ENCODE data around the gene SH3BGR. TPM values are rescaled to one million over a fixed set of nuclear protein-coding genes. Genes with fewer than 3 reads are reported as not detected.

The SH3BGR gene
- total RNA-seq, 6 experiments from 2014 or later, result 1.4 to 3.7 (median 2.3) TPM

- Mint-ChIP-seq H3K27ac (no peak overlapping the region), H3K27me3 (ENCODE audit: insufficient read depth) (peaks cover 4% of the 10 kb centered on the region), H3K36me3 (ENCODE audit: low read depth) (no peaks in the 10 kb centered on the region), H3K9me3 (no peaks in the 10 kb centered on the region), H3K4me3 (no peak overlapping the region), H3K4me1 (ENCODE audit: low read depth) (no peaks in the 10 kb centered on the region)
- TF ChIP-seq CTCF (IDR thresholded peaks at IDR 0.05), result no peak
- no peak for DNase-seq
Measured at GRCh38 chr21:39461419-39461818, 9.6 kb downstream of the SH3BGR start.

- Mint-ChIP-seq H3K36me3 (ENCODE audit: low read depth) (no peaks in the 10 kb centered on the region), H3K4me3 (no peak overlapping the region), H3K27ac (no peak overlapping the region), H3K9me3 (no peaks in the 10 kb centered on the region), H3K27me3 (ENCODE audit: insufficient read depth) (peaks cover 4% of the 10 kb centered on the region), H3K4me1 (ENCODE audit: low read depth) (no peaks in the 10 kb centered on the region)
- no peak for DNase-seq
- TF ChIP-seq CTCF (IDR thresholded peaks at IDR 0.05), result no peak
Measured at GRCh38 chr21:39463308-39463707, 11.5 kb downstream of the SH3BGR start.

- H3K27ac Mint-ChIP-seq, result no peak overlapping the region
- TF ChIP-seq CTCF (IDR thresholded peaks at IDR 0.05), result no peak
- no peaks in the 10 kb centered on the region for H3K4me1 Mint-ChIP-seq (ENCODE audit: low read depth)
- H3K27me3 Mint-ChIP-seq (ENCODE audit: insufficient read depth), result peaks cover under 1% of the 10 kb centered on the region
- DNase-seq, result no peak
- no peaks in the 10 kb centered on the region for H3K36me3 Mint-ChIP-seq (ENCODE audit: low read depth)
- no peaks in the 10 kb centered on the region for H3K9me3 Mint-ChIP-seq
- H3K4me3 Mint-ChIP-seq, result no peak overlapping the region
Measured at GRCh38 chr21:39466584-39466983, 14.8 kb downstream of the SH3BGR start.

GRCh38 chr21:39467746-39468145, 16.0 kb downstream of the SH3BGR start:
- H3K27me3 Mint-ChIP-seq (ENCODE audit: insufficient read depth), result peaks cover 2% of the 10 kb centered on the region
- H3K27ac Mint-ChIP-seq, result no peak overlapping the region
- H3K4me1 Mint-ChIP-seq (ENCODE audit: low read depth), result no peaks in the 10 kb centered on the region
- no peak overlapping the region for H3K4me3 Mint-ChIP-seq
- H3K9me3 Mint-ChIP-seq, result no peaks in the 10 kb centered on the region
- no peak for TF ChIP-seq CTCF (IDR thresholded peaks at IDR 0.05)
- DNase-seq, result no peak
- H3K36me3 Mint-ChIP-seq (ENCODE audit: low read depth), result no peaks in the 10 kb centered on the region

- H3K27ac Mint-ChIP-seq, result no peak overlapping the region
- no peak for TF ChIP-seq CTCF (IDR thresholded peaks at IDR 0.05)
- H3K36me3 Mint-ChIP-seq (ENCODE audit: low read depth), result no peaks in the 10 kb centered on the region
- DNase-seq, result no peak
- no peaks in the 10 kb centered on the region for H3K9me3 Mint-ChIP-seq
- H3K4me3 Mint-ChIP-seq, result no peak overlapping the region
- no peaks in the 10 kb centered on the region for H3K4me1 Mint-ChIP-seq (ENCODE audit: low read depth)
- H3K27me3 Mint-ChIP-seq (ENCODE audit: insufficient read depth), result peaks cover 2% of the 10 kb centered on the region
Measured at GRCh38 chr21:39468559-39468958, 16.8 kb downstream of the SH3BGR start.

- no peak for DNase-seq
- H3K36me3 Mint-ChIP-seq (ENCODE audit: low read depth), result no peaks in the 10 kb centered on the region
- no peaks in the 10 kb centered on the region for H3K4me1 Mint-ChIP-seq (ENCODE audit: low read depth)
- TF ChIP-seq CTCF (IDR thresholded peaks at IDR 0.05), result no peak
- no peak overlapping the region for H3K4me3 Mint-ChIP-seq
- no peaks in the 10 kb centered on the region for H3K9me3 Mint-ChIP-seq
- no peak overlapping the region for H3K27ac Mint-ChIP-seq
- peaks cover 2% of the 10 kb centered on the region for H3K27me3 Mint-ChIP-seq (ENCODE audit: insufficient read depth)
Measured at GRCh38 chr21:39471598-39471997, 19.8 kb downstream of the SH3BGR start.

All from HFFc6 (cell line).